ENCODE data around the gene ARSB.
A peak's percentile ranks its signal among the peaks of the same experiment; 100 is the strongest.

Gene ARSB

GRCh38 chr5:78923622-78923970 lies 61.5 kb downstream of the ARSB start:
- TF ChIP-seq, protein P1, sequence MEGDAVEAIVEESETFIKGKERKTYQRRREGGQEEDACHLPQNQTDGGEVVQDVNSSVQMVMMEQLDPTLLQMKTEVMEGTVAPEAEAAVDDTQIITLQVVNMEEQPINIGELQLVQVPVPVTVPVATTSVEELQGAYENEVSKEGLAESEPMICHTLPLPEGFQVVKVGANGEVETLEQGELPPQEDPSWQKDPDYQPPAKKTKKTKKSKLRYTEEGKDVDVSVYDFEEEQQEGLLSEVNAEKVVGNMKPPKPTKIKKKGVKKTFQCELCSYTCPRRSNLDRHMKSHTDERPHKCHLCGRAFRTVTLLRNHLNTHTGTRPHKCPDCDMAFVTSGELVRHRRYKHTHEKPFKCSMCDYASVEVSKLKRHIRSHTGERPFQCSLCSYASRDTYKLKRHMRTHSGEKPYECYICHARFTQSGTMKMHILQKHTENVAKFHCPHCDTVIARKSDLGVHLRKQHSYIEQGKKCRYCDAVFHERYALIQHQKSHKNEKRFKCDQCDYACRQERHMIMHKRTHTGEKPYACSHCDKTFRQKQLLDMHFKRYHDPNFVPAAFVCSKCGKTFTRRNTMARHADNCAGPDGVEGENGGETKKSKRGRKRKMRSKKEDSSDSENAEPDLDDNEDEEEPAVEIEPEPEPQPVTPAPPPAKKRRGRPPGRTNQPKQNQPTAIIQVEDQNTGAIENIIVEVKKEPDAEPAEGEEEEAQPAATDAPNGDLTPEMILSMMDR (IDR thresholded peaks at IDR 0.05; ENCODE audit: low read depth, low read length), result no peak
- no peak for DNase-seq (ENCODE audit: extremely low read depth, low read depth)

GRCh38 chr5:78922879-78923621 lies 62.1 kb downstream of the ARSB start:
- TF ChIP-seq, protein P1 (IDR thresholded peaks at IDR 0.05; ENCODE audit: low read depth, low read length), result no peak
- DNase-seq (ENCODE audit: extremely low read depth, low read depth), result no peak

- no peak for DNase-seq (ENCODE audit: extremely low read depth, low read depth)
- TF ChIP-seq, protein P1 (IDR thresholded peaks at IDR 0.05; ENCODE audit: low read depth, low read length), result peak; percentile 59
Measured at GRCh38 chr5:78920604-78921003, 64.5 kb downstream of the ARSB start.

DNA sequence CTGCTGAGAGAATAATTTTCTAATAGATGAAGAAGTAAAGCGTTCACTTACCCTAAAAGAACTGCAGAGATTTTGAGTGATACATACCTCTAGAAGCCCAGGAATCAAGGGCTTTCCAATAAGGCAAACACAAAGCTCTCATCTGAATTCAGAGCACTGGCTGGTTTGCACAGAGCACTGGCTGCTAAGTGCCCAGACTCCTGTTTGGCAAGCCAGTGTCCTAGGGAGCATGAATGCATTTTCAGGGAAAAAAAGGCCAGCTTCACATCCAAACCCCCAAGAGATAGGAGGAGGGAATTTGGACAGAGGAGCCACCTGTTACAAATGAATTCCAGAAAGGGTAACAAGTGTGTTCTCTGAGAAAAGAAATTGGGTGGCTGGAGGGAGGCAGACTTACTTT lies 65.3 kb downstream of the ARSB start:
- no peak for DNase-seq (ENCODE audit: extremely low read depth, low read depth)
- TF ChIP-seq, protein P1 (IDR thresholded peaks at IDR 0.05; ENCODE audit: low read depth, low read length), result no peak

- TF ChIP-seq, protein P1 (IDR thresholded peaks at IDR 0.05; ENCODE audit: low read depth, low read length), result no peak
- DNase-seq (ENCODE audit: extremely low read depth, low read depth), result no peak
Measured at GRCh38 chr5:78916044-78916443, 69.1 kb downstream of the ARSB start.

GRCh38 chr5:78915170-78915569 lies 69.9 kb downstream of the ARSB start:
- TF ChIP-seq, protein P1 (IDR thresholded peaks at IDR 0.05; ENCODE audit: low read depth, low read length), result no peak
- no peak for DNase-seq (ENCODE audit: extremely low read depth, low read depth)

- TF ChIP-seq, protein P1 (IDR thresholded peaks at IDR 0.05; ENCODE audit: low read depth, low read length), result no peak
Measured at GRCh38 chr5:78912811-78913210, 72.3 kb downstream of the ARSB start.

More at GRCh38 chr5:78912811-78913210, 72.3 kb downstream of the ARSB start:
- DNase-seq (ENCODE audit: extremely low read depth, low read depth), result no peak

All from AG09319 (cell line).